ENCODE data around the gene ADO.

The ADO gene

DNA sequence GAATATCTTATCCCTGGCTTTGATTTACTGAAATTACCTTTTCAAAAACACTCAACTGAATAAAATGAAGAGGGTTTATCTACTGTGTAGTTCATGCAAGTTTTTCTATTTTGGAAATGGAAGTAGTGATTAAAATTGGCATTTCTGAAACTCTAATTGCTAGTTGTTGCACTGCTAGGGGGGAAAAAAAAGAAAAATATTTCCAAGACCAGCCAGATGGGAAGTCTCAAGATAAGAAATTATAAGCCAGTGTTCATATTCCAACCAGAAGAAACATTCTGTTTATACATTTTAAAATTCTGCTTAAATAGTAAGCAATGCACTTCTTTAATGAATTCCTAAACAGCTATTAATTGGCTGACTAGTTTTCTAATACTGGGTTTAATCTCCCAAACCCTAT, 9.4 kb upstream of the ADO start:
- H3K4me3 ChIP-seq (ENCODE audit: low read depth, low read length), result no peak overlapping the region
- TF ChIP-seq, protein P1, sequence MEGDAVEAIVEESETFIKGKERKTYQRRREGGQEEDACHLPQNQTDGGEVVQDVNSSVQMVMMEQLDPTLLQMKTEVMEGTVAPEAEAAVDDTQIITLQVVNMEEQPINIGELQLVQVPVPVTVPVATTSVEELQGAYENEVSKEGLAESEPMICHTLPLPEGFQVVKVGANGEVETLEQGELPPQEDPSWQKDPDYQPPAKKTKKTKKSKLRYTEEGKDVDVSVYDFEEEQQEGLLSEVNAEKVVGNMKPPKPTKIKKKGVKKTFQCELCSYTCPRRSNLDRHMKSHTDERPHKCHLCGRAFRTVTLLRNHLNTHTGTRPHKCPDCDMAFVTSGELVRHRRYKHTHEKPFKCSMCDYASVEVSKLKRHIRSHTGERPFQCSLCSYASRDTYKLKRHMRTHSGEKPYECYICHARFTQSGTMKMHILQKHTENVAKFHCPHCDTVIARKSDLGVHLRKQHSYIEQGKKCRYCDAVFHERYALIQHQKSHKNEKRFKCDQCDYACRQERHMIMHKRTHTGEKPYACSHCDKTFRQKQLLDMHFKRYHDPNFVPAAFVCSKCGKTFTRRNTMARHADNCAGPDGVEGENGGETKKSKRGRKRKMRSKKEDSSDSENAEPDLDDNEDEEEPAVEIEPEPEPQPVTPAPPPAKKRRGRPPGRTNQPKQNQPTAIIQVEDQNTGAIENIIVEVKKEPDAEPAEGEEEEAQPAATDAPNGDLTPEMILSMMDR (IDR thresholded peaks at IDR 0.05; ENCODE audit: low read depth, low read length), result no peak

DNA sequence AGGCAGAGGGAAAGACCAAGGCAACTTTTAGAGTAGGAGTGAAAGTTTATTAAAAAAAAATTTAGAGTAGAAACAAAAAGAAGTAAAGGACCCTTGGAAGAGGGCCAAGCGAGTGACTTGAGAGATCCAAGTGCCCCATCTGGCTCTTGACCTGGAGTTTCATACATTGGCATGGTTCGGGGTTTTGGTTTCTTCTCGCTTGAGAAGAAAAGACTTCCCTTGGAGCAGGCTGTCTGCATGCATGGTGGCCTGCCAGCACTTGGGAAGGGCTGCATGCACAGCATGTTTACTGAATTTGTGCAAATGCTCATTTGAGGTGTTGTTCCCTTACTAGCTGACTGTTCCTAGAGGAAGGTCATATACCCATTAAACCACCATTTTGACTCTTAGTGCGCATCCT, 8.8 kb upstream of the ADO start:
- no peak overlapping the region for H3K4me3 ChIP-seq (ENCODE audit: low read depth, low read length)
- TF ChIP-seq, protein P1 (IDR thresholded peaks at IDR 0.05; ENCODE audit: low read depth, low read length), result no peak

DNA sequence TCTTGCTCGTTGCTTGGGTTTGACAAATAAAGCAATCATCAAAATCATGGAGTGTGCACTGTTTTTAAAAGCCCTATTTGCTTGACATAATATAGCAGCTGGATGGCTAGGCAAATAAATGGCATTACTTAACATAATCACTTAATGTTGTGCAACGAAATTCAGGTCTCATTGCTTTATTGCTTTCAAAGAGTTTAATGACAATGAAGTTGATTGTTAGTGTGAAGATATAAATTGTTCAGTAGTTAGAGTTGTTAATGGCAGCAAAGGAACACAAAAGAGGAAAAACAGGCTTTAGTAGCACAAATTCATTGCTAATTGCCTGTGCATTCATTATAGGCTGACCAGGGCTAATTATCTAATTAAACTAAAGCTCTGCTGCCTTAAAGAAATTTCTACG, 7.6 kb upstream of the ADO start:
- TF ChIP-seq, protein P1 (IDR thresholded peaks at IDR 0.05; ENCODE audit: low read depth, low read length), result no peak

DNA sequence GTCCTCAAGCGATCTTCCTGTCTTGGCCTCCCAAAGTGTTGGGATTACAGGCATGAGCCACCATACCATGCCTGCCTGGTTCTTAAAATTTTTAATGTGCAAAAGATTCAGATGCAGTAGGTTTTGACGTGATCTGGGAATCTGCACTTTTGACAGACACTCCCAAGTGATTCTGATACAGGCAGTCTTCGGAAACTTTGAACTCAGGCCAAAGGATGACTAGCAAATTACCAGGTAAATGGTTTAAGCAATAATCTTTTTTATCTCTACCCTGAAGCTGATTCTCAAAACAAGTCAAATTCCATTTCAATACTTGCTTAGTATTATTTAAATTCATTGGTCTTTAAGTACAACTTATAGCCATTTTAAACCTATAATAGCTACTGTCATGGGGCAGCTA, 2.6 kb upstream of the ADO start:
- TF ChIP-seq, protein P1 (IDR thresholded peaks at IDR 0.05; ENCODE audit: low read depth, low read length), result no peak
- H3K4me3 ChIP-seq (ENCODE audit: low read depth, low read length), result no peak overlapping the region

More for the DNA sequence above, 7.6 kb upstream of the ADO start:
- no peak overlapping the region for H3K4me3 ChIP-seq (ENCODE audit: low read depth, low read length)

DNA sequence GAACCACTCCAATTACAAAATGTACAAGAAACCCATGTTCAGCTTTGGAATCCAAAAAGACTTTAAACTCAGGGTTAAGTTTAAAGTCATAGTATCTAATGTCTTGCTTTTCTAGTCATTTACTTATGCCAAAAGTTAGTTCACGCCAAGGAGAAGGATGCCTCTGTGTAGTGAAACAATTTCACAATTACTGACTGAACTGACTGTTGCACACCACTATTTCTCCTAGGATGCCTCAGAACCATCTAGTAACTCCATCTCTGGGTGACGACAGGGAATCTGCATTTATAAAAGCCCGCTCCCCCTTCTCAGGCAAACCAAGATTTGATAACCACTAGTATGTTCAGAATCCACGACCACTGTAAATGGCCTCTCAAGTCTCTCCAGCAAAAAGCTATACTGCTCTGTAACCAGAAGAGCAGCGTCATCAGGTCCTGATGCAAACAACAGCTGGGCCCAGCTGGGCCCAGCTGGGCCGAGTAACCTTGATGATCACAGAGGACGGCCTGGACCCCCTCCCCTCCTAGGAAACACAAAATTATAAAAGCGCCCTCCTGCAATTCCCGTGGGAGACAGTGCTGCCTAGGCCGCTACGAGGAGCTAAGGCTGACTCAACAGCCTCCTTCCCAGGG, 680 bp upstream of the ADO start:
- H3K4me3 ChIP-seq (ENCODE audit: low read depth, low read length), result peak overlapping the region; percentile 79
- TF ChIP-seq, protein P1 (IDR thresholded peaks at IDR 0.05; ENCODE audit: low read depth, low read length), result no peak

DNA sequence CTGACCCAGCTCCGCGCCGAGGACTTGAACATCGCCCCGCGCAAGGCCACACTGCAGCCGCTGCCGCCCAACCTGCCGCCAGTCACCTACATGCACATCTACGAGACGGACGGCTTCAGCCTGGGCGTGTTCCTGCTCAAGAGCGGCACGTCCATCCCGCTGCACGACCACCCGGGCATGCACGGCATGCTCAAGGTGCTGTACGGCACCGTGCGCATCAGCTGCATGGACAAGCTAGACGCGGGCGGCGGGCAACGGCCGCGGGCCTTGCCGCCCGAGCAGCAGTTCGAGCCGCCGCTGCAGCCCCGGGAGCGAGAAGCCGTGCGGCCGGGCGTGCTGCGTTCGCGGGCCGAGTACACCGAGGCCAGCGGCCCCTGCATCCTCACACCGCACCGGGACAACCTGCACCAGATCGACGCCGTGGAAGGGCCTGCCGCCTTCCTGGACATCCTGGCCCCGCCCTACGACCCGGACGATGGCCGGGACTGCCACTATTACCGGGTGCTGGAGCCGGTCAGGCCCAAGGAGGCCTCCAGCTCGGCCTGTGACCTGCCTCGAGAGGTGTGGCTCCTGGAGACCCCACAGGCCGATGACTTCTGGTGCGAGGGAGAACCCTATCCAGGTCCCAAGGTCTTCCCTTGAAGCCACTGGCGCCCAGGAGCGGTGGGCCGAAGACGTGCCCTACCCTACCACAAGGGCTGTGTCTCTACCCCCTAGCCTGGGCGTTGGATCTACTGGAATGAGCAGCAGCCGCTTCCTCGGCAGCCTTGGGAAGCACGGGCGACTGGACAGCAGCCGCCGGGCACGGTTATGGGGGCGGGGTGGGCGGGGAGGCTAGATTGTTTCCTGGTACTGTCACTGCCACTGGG, 945 bp downstream of the ADO start:
- peak overlapping the region; percentile 79 for H3K4me3 ChIP-seq (ENCODE audit: low read depth, low read length)
- TF ChIP-seq, protein P1 (IDR thresholded peaks at IDR 0.05; ENCODE audit: low read depth, low read length), result no peak

DNA sequence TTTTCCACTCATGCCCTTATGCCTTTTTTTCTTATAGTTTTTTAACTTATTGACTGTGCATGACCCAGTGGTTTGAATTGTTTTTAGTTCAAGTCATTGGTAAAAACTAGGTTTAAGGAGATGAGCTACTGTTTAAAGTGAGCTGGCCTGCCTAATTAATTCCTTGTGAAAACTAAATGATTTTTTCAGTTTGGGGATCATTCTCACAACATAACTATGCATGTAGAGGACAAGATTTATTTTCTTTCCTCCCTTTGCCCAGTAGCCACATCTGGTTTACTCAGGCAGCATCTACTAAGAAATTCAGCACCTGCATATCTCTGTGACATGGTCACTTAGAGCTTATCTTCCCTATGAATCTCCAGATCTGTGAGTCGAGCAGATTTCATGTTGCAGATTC, 1.7 kb downstream of the ADO start:
- TF ChIP-seq, protein P1 (IDR thresholded peaks at IDR 0.05; ENCODE audit: low read depth, low read length), result no peak
- H3K4me3 ChIP-seq (ENCODE audit: low read depth, low read length), result peak overlapping the region; percentile 79

Measured in WI38 (cell line).